ENCODE measurements around the gene NT5C1A. TPM values are rescaled to one million over a fixed set of nuclear protein-coding genes. Genes with fewer than 3 reads are reported as not detected.

Gene NT5C1A
- total RNA-seq, 6 experiments from 2014 or later = not detected

DNA sequence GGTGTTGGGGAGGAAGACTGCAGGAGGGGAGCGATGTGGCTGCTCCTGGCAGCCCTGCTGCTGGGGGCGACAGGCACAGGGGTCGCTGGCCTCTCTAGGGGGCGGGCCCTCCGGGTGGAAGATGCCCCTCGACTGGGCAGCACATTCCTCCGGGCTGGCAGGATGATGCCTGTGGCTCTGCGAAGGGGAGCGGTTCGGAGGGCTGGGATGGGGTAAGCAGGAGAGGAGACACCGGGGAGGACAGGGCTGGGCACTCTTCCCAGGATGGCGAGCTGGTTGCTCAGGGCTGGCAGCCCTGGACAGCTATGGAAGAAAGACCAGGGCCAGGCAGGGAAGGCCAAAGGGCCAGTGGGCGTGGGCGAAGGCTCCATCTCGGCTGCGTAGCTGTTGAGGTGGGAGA lies 45.3 kb downstream of the NT5C1A start:
- Mint-ChIP-seq H3K27me3 (ENCODE audit: insufficient read depth) (peaks cover 56% of the 10 kb centered on the region), H3K9me3 (no peaks in the 10 kb centered on the region)

DNA sequence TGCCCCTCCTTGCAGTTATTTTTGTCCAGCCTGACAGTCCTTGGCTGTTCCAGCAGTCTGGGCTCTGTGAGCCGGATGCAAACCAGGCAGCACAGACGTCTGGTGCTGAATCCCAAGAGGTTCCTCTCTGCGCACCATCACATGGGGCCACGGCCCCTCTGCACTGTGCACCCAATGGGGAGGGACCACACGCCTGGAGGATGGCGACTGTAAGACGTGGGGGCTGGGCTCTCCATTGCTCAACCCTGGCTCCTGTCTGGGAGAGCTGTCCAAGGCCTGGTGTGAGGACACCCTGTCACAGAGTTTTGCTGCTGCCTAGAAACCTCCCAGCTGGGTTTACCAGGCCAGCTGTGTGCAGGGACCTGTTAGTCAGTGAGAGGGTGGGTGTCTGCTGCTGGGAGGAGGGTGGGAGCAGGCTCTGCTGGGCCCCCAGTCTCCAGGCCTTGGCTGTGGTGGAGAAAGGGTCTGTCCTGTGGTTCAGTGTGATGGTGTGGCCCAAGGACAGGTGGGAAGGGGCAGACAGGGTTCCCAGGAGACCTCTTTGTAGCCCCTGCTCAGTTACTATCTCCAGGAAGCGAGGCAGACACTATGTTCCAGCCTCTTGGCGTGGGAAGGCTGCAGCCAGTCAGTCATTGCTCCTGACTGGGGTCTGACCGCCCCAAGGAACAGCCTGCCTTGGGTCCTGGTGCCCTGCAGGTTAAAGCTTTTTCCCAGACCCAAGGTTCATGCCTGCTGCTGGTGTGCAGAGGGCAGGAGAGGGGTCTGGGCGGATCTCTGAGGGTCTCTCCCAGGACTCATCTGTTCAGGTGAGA lies 46.2 kb downstream of the NT5C1A start:
- peaks cover 48% of the 10 kb centered on the region for H3K27me3 Mint-ChIP-seq (ENCODE audit: insufficient read depth)
- no peak overlapping the region for H3K27ac Mint-ChIP-seq
- DNase-seq = peak; percentile 18
- no peaks in the 10 kb centered on the region for H3K4me1 Mint-ChIP-seq (ENCODE audit: low read depth)
- TF ChIP-seq, protein P1, sequence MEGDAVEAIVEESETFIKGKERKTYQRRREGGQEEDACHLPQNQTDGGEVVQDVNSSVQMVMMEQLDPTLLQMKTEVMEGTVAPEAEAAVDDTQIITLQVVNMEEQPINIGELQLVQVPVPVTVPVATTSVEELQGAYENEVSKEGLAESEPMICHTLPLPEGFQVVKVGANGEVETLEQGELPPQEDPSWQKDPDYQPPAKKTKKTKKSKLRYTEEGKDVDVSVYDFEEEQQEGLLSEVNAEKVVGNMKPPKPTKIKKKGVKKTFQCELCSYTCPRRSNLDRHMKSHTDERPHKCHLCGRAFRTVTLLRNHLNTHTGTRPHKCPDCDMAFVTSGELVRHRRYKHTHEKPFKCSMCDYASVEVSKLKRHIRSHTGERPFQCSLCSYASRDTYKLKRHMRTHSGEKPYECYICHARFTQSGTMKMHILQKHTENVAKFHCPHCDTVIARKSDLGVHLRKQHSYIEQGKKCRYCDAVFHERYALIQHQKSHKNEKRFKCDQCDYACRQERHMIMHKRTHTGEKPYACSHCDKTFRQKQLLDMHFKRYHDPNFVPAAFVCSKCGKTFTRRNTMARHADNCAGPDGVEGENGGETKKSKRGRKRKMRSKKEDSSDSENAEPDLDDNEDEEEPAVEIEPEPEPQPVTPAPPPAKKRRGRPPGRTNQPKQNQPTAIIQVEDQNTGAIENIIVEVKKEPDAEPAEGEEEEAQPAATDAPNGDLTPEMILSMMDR (IDR thresholded peaks at IDR 0.05) = no peak
- no peaks in the 10 kb centered on the region for H3K36me3 Mint-ChIP-seq (ENCODE audit: low read depth)
- no peaks in the 10 kb centered on the region for H3K9me3 Mint-ChIP-seq
- no peak overlapping the region for H3K4me3 Mint-ChIP-seq

More for the DNA sequence above, 45.3 kb downstream of the NT5C1A start:
- Mint-ChIP-seq H3K4me3 (no peak overlapping the region), H3K4me1 (ENCODE audit: low read depth) (no peaks in the 10 kb centered on the region), H3K27ac (no peak overlapping the region), H3K36me3 (ENCODE audit: low read depth) (no peaks in the 10 kb centered on the region)
- TF ChIP-seq, protein P1 (IDR thresholded peaks at IDR 0.05) = no peak
- no peak for DNase-seq

- H3K27me3 Mint-ChIP-seq (ENCODE audit: insufficient read depth) = peaks cover 44% of the 10 kb centered on the region
- no peaks in the 10 kb centered on the region for H3K36me3 Mint-ChIP-seq (ENCODE audit: low read depth)
- no peak for DNase-seq
- H3K27ac Mint-ChIP-seq = no peak overlapping the region
- H3K9me3 Mint-ChIP-seq = no peaks in the 10 kb centered on the region
- no peaks in the 10 kb centered on the region for H3K4me1 Mint-ChIP-seq (ENCODE audit: low read depth)
- H3K4me3 Mint-ChIP-seq = no peak overlapping the region
- TF ChIP-seq, protein P1 (IDR thresholded peaks at IDR 0.05) = no peak
These were observed 46.9 kb downstream of the NT5C1A start for GRCh38 chr1:39625009-39625408.

DNA sequence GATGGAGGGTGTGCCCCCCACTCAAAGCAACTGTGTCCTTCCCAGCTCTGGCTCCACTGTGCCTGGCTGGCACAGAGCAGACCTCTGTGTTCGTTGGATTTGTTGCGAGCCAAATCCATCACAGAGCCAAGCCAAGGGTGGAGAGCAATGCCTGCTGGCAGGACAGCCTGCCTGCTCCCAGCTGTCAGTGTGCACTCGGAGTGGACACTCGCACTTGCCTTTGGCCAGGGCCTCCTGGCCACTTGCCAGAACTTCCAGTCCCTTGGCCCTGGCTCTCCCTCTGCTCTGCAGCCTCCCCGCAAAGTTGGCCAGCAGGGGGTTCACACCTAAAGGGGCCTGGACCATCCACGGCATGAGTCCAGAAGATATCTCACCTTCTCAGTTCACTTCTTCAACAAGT lies 48.9 kb downstream of the NT5C1A start:
- Mint-ChIP-seq H3K27me3 (ENCODE audit: insufficient read depth) (peaks cover 40% of the 10 kb centered on the region), H3K4me3 (no peak overlapping the region), H3K4me1 (ENCODE audit: low read depth) (no peaks in the 10 kb centered on the region), H3K27ac (no peak overlapping the region), H3K36me3 (ENCODE audit: low read depth) (no peaks in the 10 kb centered on the region), H3K9me3 (no peaks in the 10 kb centered on the region)
- TF ChIP-seq, protein P1 (IDR thresholded peaks at IDR 0.05) = no peak
- DNase-seq = no peak

DNA sequence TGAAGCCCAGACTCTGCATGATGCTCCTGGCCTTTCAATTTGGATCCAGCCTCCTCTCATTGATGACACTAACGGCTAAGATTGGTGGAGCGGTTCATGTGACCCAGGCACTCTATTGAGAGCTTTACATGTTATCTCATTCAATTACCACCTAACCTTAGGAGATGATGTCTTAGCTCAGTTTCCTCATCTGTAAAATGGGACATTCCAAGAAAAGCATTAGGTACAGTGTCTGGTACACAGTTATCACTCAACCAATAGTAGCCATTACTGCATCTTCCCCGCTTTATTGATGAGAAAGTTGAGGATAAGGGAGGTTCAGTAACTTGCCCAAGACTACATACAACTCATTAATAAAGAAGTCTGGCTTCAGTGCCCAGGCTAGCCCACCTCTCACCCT lies 49.5 kb downstream of the NT5C1A start:
- Mint-ChIP-seq H3K9me3 (no peaks in the 10 kb centered on the region), H3K27ac (no peak overlapping the region), H3K4me3 (no peak overlapping the region), H3K36me3 (ENCODE audit: low read depth) (no peaks in the 10 kb centered on the region), H3K27me3 (ENCODE audit: insufficient read depth) (peaks cover 41% of the 10 kb centered on the region), H3K4me1 (ENCODE audit: low read depth) (no peaks in the 10 kb centered on the region)
- TF ChIP-seq, protein P1 (IDR thresholded peaks at IDR 0.05) = no peak
- DNase-seq = no peak
